Pancreas (tissue), 10 donors: ENCODE results near the gene IDH3A. TPM values are rescaled to one million over a fixed set of nuclear protein-coding genes. Genes with fewer than 3 reads are reported as not detected.

Source experiments
- ATAC-seq, 4 donors: fragments of 200-7000 bp; cut with Tn5 transposase; one replicate each; pipeline versions ENCODE4 v1.8.0 to v1.9.1; 2020; ENCODE audit warnings: mild to moderate bottlenecking in 4 of 4, moderate library complexity in 4 of 4
- DNase-seq, 6 donors: peaks; one replicate each; pipeline ENCODE4 v3.0.0-alpha.2; 2020
- FAIRE-seq: peaks from 2 replicates; lab custom pipeline; 2012; peaks lifted over from hg19 to GRCh38; lab: Jason Lieb, UNC
- H3K27ac ChIP-seq, 4 donors: fragments of 200-600 bp; sonication (generic); 1 replicate in 3 of 4; 2 replicates in 1 of 4; pipeline versions ENCODE4 v1.5.0 to v1.8.0; 2020
- H3K27me3 ChIP-seq, 4 donors: fragments of 200-600 bp; one replicate each; pipeline ENCODE4 v1.8.0; 2021
- H3K36me3 ChIP-seq, 3 donors: fragments of 200-600 bp; sonication (generic) in 1 of 3; one replicate each; pipeline versions ENCODE4 v1.5.0 to v1.8.0; 2020 to 2021
- H3K4me1 ChIP-seq, 3 donors: fragments of 200-600 bp; one replicate each; pipeline ENCODE4 v1.8.0; 2021
- H3K4me3 ChIP-seq, 4 donors: fragments of 200-600 bp; sonication (generic) in 2 of 4; one replicate each; pipeline versions ENCODE4 v1.5.0 to v1.8.0; 2020 to 2021
- H3K9me3 ChIP-seq, 4 donors: fragments of 200-600 bp; one replicate each; pipeline ENCODE4 v1.8.0; 2021
- CTCF ChIP-seq, 4 donors: fragments of 200-600 bp; sonication (generic) in 3 of 4; IDR thresholded peaks; one replicate each; pipeline versions ENCODE4 v1.5.0 to v1.8.0; 2021; ENCODE audit warnings: antibody characterized with exemption in 4 of 4
- WGBS, 2 donors: extraction: QIAGEN DNeasy Blood & Tissue Kit; methylation state at CpG; one replicate each; pipeline ENCODE4 v1.1.7; 2013; 5-methylcytosine and 5-hydroxymethylcytosine counted together
- intact Hi-C, 3 donors: fragments of 100-400 bp; cut with DNase I; formaldehyde crosslinking; loops; one replicate each; pipeline versions ENCODE4 v1.11.1 to v1.14.2; 2022
- polyA plus RNA-seq, 2 donors: library from polyadenylated mRNA; stranded (reverse); fragments of 200-250 nt; gene quantifications; one replicate each; pipeline ENCODE4 v1.2.3, GENCODE V29; 2013
- total RNA-seq, 6 donors: library from RNA; stranded (reverse); fragmentation: NEBNext Ultra II Directional in 4 of 6; extraction: Animal tissue kit (Norgen Biotek cat#: 25700) in 4 of 6; gene quantifications; one replicate each; pipeline versions ENCODE4 v1.2.1 to v1.2.4, GENCODE V29; 2021 to 2023
- donor health status: healthy with polysubstance abuse.
- donor health status: DM: no; HTN: no; CAD: no; lungs with moderate emphysema.
- donor health status: DM: no; HTN: no; CAD: no.
- donor health status: control.
- donor health status: control.
- donor health status: Bipolar disorder and iron deficiency.
- donor health status: DM: yes; HTN: yes; CAD: no.
- donor health status: DM: no; HTN: no; CAD: no.
- donor health status: DM: no; HTN: no; CAD: no.
- donor health status: DM: yes; HTN: yes; CAD: no.

IDH3A gene
- total and polyA plus RNA-seq, 8 donors, result 10.2 to 32.1 (median 24.8) TPM

GRCh38 chr15:78210349-78210717 is 61.2 kb downstream of the IDH3A start:
- WGBS, 2 donors, result 40 to 43% methylated on average over 5 of the region's 5 CpGs
- DNase-seq (no peak), FAIRE-seq (no peak), ATAC-seq (peak in 1 of 4 donors; percentile 2)
- no peaks in the 10 kb centered on the region for H3K27me3 ChIP-seq
- peaks cover 25 to 51% (median 49%) of the 10 kb centered on the region in 3 donors for H3K4me1 ChIP-seq
- no peak overlapping the region for H3K4me3 ChIP-seq
- H3K27ac ChIP-seq, result peak overlapping the region in 3 of 4 donors; percentile 6 to 54 (median 48)
- intact Hi-C loops, result no loop called here
- no peaks in the 10 kb centered on the region for H3K9me3 ChIP-seq
- no peaks in the 10 kb centered on the region for H3K36me3 ChIP-seq
- no peak for TF ChIP-seq CTCF (IDR thresholded peaks at IDR 0.05)

GRCh38 chr15:78211189-78211921 is 62.2 kb downstream of the IDH3A start:
- H3K27ac ChIP-seq, result no peak overlapping the region
- intact Hi-C loops, result no loop called here
- no peak for DNase-seq

GRCh38 chr15:78212008-78212407 is 62.8 kb downstream of the IDH3A start:
- no peak for TF ChIP-seq CTCF (IDR thresholded peaks at IDR 0.05)
- Histone ChIP-seq H3K27me3 (no peaks in the 10 kb centered on the region), H3K4me1 (peaks cover 28 to 48% (median 42%) of the 10 kb centered on the region in 3 donors), H3K9me3 (no peaks in the 10 kb centered on the region), H3K4me3 (no peak overlapping the region), H3K36me3 (no peaks in the 10 kb centered on the region), H3K27ac (no peak overlapping the region)
- FAIRE-seq, result no peak
- DNase-seq, result no peak
- no peak for ATAC-seq
- intact Hi-C loops, result no loop called here
- 92 to 97% methylated on average over 10 of the region's 10 CpGs for WGBS, 2 donors

More at GRCh38 chr15:78211189-78211921, 62.2 kb downstream of the IDH3A start:
- 74 to 81% methylated on average over 12 of the region's 12 CpGs for WGBS, 2 donors
- Histone ChIP-seq H3K27me3 (no peaks in the 10 kb centered on the region), H3K4me3 (no peak overlapping the region), H3K36me3 (no peaks in the 10 kb centered on the region), H3K4me1 (peaks cover 28 to 49% (median 47%) of the 10 kb centered on the region in 3 donors), H3K9me3 (no peaks in the 10 kb centered on the region)
- no peak for TF ChIP-seq CTCF (IDR thresholded peaks at IDR 0.05)
- no peak for ATAC-seq
- no peak for FAIRE-seq

- no peak for TF ChIP-seq CTCF (IDR thresholded peaks at IDR 0.05)
Observed at GRCh38 chr15:78212546-78213424, 63.6 kb downstream of the IDH3A start.

More at GRCh38 chr15:78212546-78213424, 63.6 kb downstream of the IDH3A start:
- intact Hi-C loops, result no loop called here
- no peaks in the 10 kb centered on the region for H3K36me3 ChIP-seq
- DNase-seq (peak; percentile 63 to 92 (median 84)), ATAC-seq (peak; percentile 51 to 81 (median 72)), FAIRE-seq (no peak)
- no peak overlapping the region for H3K4me3 ChIP-seq
- H3K27me3 ChIP-seq, result no peaks in the 10 kb centered on the region
- WGBS, 2 donors, result 54 to 57% methylated on average over 17 of the region's 17 CpGs
- H3K9me3 ChIP-seq, result no peaks in the 10 kb centered on the region
- no peak overlapping the region for H3K27ac ChIP-seq
- peaks cover 28 to 45% (median 38%) of the 10 kb centered on the region in 3 donors for H3K4me1 ChIP-seq
